Amniotic epithelial cell (primary cell): ENCODE measurements around the gene CYP27C1.
"Not testable (repeated sequence)": the region's sequence is repeated elsewhere in the genome, so short reads cannot be mapped to it uniquely, and the experiment has no call there.

Experiments
- DNase-seq: peaks from one replicate; pipeline ENCODE4 v3.0.0-alpha.2; 2010; ENCODE audit warnings: low read depth

The CYP27C1 gene

DNA sequence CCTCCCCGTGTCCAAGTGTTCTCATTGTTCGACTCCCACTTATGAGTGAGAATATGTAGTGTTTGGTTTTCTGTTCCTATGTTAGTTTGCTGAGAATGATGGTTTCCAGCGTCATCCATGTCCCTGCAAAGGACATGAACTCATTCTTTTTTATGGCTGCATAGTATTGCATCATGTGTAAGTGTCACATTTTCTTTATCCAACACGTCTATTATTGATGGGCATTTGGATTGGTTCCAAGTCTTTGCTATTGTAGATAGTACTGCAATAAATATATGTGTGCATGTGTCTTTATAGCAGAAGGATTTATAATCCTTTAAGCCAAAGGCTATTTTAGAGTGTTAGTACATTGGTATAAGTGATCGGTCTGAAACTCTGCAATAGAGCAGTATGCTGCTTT is 4.0 kb upstream of the CYP27C1 start:
- not testable (repeated sequence) for DNase-seq

- no peak for DNase-seq
These were observed 849 bp upstream of the CYP27C1 start for GRCh38 chr2:127220768-127221527.

DNA sequence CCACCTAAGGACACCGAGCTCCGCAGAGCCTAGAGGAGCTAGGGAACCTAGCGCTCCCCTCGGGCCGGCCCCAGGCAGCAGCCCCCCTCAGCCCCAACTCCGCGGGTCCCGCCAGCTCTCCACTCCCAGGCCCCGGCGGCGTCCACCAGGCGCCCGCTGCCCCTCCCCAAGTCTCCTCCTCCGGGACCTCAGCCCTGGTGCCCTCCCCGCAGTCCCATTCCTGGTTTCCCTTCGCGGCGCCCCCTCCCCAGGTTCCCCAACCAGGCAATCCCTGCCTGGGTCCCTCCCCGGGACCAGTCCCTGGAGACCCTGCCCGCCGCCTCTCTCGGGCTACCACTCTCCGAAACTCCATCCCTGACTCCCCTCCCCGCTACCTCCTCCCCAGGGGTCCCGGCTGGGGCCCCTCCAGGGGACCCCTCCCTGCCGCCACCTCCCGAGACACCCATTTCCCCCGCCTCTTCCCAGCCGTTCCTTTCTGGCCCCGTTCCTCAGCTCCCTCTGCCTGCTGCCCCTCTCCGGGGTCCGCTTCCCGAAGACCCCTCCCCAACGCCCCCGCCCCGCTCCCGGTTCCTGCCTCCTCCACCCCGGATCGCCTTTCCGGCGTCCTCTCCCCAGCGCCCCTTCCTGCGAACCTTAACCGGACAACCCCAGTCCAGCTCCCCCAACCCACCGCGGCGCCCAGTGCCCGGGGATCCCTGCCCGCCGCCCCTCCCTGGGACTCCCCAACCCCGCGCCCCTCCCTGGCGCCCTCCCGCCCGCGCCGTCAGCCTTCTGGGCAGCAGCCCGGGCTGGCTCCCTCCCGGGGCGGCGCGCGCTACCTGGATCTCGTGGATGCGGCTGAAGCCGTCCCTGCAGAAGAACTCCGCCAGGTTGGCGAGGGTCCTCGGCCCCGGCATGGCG is 678 bp downstream of the CYP27C1 start:
- DNase-seq, result no peak

DNA sequence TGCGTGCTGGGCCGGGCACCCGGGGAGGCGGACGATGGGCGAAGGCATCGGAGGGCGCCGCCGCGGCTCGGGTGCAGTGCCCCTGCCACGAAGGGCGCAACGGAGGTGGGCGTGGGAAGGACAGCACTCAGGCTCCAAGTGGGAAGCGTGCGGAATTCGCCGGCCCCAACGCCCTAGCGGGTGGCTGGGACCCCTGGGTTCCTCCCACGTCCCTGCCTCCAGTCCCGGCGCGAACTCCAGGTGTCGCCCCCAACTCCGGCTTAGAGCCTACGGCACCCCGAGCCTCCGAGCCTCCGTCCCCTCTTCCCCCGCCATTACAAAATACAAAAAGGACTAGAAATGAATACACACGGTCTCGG is 1.3 kb downstream of the CYP27C1 start:
- DNase-seq, result no peak

DNA sequence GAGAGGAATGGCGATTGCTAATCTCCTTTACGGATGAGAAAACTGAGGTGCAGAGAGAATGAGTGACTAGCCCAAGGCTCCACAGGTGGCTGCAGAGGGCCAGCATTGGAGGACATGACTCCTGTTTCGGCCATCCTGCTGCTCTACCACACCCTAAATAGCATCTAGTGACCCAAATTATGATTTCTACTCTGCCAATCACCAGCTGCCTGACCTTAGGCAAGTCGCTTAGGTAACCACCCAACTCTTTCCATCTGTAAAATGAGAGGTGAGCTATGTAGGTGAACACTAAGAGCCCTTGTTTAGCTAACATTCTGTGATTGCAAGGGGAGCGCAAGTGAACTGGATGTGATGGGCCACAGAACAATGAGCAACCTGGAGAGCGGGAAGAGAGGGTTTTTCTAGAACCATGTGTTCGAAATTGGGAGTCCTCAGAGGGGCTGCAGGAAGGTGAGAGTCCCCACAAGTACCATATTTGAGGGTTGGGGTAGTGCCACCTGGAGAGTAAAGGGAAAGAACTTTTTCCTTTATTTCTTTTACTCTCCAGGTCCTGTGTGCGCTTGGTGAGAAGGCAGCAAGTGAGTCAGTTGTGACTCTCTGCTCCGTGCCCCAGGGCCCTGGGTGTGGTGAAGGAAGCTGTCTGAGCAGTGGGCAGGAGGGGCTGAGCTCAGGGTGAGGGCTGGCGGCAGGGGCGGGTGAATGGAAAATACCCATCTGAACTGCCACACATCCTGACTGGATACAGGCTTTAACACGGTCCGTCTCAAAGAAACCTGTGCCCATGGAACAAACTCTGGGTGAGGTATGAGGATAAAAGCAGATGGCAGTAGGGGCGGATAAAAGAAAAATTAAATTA is 2.4 kb downstream of the CYP27C1 start:
- no peak for DNase-seq

- no peak for DNase-seq
These were observed 3.5 kb downstream of the CYP27C1 start for GRCh38 chr2:127216593-127216992.

GRCh38 chr2:127216095-127216494 is 4.0 kb downstream of the CYP27C1 start:
- no peak for DNase-seq

- not testable (repeated sequence) for DNase-seq
These were observed 5.9 kb downstream of the CYP27C1 start for GRCh38 chr2:127214201-127214600.

- DNase-seq, result no peak
These were observed 11.8 kb downstream of the CYP27C1 start for GRCh38 chr2:127208313-127208712.

GRCh38 chr2:127205218-127206125 is 14.6 kb downstream of the CYP27C1 start:
- no peak for DNase-seq

GRCh38 chr2:127201452-127201851 is 18.6 kb downstream of the CYP27C1 start:
- no peak for DNase-seq

DNA sequence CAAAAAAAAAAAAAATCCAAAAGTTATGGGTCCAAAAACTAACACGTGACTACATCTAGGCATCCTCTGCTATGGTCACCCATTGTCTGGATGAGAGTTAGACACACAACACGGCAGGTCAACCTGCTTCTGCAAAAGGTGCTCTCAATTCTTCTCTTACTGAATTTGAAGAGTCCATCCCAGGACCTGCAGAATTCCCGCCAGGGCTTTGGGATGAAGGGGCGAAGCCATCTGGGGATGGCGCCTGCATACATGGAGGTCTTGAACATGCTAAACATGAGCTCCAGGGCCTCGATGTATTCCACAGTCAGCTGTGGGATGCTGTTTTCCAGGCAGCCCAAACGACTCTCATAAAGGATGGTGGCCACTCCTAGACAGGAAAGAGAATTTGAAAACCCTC is 19.1 kb downstream of the CYP27C1 start:
- DNase-seq, result no peak

DNA sequence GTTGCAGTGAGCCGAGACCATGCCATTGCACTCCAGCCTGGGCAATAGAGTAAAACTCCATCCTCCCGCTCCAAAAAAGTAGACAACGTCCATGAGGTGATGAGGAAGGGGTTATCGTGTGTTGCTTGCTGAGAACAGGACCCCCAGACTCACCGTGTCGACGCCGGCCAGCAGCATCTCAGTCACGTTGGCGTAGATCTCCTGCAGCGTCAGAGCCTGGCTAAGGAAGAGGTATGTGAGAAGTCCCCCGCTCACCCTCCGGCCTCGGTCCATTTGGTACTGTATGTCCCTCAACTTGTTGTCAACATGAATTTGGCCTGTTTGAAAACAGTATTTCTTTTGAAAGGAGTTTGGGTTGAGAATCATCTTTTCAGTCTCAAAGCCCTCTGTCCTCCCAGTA is 20.9 kb downstream of the CYP27C1 start:
- no peak for DNase-seq

DNA sequence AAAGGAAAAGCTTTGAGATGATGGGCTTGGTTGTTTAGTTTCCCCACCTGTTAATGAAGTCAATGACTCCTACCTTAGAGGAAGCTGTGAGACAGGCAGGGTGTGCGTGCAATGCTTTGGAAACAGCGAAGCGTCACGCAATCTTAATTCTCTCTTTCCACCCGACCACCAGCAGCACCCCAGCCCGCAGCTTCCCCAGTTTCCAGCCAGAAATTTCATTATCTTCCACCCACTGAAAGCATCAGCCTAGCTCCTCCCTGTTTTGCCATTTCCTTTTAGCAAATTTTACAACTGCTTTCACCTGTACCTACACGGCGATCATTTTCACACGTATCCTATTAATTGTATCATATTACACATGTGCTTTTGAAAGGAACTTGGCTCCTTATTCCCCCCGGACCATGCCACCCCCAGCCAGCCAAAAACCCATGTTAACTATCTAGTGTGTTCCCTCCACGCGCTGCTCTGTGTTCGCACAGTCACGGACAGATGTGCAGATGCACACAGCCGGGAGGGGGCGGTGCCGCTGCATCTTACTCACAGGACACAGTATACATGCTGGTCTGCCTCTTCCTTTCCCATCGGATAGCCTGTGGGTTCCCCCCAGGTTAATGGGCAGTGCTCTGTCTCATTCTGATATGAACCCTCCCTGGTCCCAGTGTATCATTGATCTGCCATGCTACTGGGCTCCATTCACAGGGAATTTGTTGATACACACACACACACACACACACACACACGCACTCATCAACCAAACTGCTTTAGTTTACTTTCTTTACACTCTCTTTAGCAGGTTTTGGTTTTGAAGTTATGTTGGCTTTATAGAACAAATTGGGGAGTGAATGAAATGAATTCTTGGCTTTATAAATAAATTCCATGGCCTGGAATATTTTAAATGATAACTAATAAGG is 22.4 kb downstream of the CYP27C1 start:
- peak; percentile 52 for DNase-seq

- no peak for DNase-seq
These were observed 23.1 kb downstream of the CYP27C1 start for GRCh38 chr2:127196998-127197397.

DNA sequence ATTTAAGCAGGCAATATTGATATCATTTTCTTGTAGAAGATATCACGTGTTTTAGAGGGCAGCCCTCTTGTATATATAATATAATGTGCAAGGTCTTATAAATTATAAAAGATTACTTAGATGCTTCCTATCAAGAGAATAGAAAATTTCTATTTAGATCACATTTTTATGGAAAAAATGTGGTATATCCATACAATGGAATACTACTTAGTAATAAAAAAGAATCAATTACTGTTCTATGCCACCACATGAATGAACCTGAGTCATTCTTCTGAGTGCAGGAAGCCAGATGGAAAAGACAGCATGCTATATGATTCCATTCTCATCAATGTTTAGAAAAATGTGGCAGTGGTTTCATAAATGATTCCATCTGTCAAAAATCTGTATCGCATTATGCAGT is 23.6 kb downstream of the CYP27C1 start:
- no peak for DNase-seq

DNA sequence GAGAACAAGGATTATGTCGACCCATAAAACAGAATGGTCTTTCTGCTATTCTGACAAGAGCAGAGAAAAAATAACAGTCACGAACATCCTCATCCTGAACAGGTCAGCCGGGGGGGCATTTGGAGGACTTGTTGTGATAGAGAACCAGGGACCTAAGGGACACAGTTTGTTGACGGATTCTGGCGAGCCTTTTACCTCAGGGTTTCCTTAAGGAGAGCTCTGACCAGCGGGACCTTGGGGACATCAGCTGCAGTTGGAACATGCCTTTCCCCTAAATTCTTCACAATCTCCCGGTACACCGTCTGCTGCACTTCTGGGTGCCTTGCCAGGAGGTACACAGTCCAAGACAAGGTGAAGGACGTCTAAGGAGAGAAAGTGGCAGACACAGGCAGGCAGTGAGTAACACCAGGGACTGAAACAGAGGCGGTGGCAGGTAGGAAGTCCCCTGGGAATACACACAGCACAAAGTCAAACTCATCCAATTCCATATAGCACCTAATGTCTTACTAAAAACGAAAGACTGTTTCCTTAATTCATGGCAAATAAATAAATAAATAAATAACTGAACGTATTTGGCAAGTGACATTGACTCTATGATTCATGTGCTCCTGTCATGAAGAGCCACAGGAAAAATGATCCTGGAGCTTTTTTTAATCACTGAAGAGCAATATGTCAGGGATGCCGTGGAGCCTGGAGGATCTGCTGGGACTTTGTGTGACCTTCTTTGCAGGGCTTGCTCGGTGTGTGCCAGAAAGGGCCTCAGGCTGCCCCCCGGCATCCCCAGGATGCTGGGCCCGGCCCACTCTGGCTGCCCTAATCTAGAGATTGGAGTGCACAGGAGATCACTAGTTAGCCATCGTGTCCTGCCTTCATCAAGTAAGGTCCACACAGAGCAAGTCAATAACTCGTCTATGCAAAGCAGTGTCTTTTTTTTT is 24.7 kb downstream of the CYP27C1 start:
- no peak for DNase-seq

- DNase-seq, result no peak
These were observed 25.7 kb downstream of the CYP27C1 start for GRCh38 chr2:127194447-127194846.

DNA sequence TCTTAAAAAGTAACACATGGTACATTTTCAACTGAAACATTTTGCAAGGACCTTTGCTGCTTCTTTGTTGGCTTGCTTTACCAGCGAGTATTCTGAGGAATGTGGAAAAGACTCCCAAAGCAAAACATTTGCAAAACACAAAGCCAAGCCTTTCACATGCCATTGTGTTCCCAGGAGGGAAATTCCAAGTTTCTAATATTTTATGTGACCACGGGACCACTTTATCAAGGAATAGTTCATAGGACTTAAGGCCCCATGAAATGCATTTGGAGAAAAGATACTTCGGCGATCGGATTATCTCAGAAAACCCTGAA is 26.2 kb downstream of the CYP27C1 start:
- no peak for DNase-seq
